ENCODE measurements around the gene ACOT13. TPM values are rescaled to one million over a fixed set of nuclear protein-coding genes. Genes with fewer than 3 reads are reported as not detected.

The ACOT13 gene
- total and polyA plus RNA-seq, 2 of the 4 experiments (the other 2 are of a cell fraction): 3.6 to 25.7 TPM

DNA sequence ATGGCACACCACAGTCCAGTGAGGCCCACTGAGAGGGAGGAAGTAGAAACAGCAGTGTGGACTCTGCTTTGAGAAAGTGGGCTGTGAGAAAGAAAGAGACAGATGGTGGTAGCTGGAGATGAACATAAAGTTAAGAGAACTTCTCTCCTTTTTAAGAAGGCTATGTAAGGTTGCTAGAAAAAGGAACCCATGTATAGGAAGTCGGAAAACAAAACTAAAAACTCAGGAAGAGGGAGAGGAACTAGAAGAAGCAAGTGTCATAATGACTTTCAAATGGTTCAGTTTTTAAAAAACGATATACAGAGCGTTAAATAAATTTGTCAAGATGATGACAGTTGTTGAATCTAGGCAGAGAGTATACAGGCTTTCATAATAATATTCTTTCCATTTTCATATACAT, 82.4 kb downstream of the ACOT13 start:
- H3K14ac ChIP-seq (replicated peaks; ENCODE audit: low read depth, low read length): no peak overlapping the region
- in situ Hi-C loops (cut with MboI; ENCODE audit: low sequenced_read_pairs) (no loop called here), intact Hi-C loops (cut with micrococcal nuclease) (no loop called here), dilution Hi-C loops (cut with HindIII; ENCODE audit: low sequenced_read_pairs, unreplicated experiment) (no loop called here)
- H2BK5ac ChIP-seq (ENCODE audit: low read depth, low read length, poor library complexity, severe bottlenecking): no peak overlapping the region
- H4K91ac ChIP-seq (ENCODE audit: insufficient read depth, low read depth, low read length): no peak overlapping the region
- H3K9me1 ChIP-seq (ENCODE audit: insufficient read depth, low read length): peaks cover 4% of the 10 kb centered on the region; the same call in 1 of the 2 replicates
- no peak for DNase-seq
- no peak overlapping the region for H2BK15ac ChIP-seq (ENCODE audit: low read depth, low read length)
- ChIA-PET CTCF (no interaction called here), POLR2A (ENCODE audit: unreplicated experiment) (no interaction called here)
- peak overlapping the region; percentile 33 for H2AFZ ChIP-seq (replicated peaks; ENCODE audit: low read length, poor library complexity)
- H3K4me3 ChIP-seq (ENCODE audit: insufficient read depth, low read depth, low read length): no peak overlapping the region
- no peaks in the 10 kb centered on the region for H3K27me3 ChIP-seq (ENCODE audit: control insufficient read depth, insufficient read depth, low read length)
- H3K56ac ChIP-seq (ENCODE audit: extremely low read depth, insufficient read depth, low read length): no peak overlapping the region
- TF ChIP-seq, protein P1, sequence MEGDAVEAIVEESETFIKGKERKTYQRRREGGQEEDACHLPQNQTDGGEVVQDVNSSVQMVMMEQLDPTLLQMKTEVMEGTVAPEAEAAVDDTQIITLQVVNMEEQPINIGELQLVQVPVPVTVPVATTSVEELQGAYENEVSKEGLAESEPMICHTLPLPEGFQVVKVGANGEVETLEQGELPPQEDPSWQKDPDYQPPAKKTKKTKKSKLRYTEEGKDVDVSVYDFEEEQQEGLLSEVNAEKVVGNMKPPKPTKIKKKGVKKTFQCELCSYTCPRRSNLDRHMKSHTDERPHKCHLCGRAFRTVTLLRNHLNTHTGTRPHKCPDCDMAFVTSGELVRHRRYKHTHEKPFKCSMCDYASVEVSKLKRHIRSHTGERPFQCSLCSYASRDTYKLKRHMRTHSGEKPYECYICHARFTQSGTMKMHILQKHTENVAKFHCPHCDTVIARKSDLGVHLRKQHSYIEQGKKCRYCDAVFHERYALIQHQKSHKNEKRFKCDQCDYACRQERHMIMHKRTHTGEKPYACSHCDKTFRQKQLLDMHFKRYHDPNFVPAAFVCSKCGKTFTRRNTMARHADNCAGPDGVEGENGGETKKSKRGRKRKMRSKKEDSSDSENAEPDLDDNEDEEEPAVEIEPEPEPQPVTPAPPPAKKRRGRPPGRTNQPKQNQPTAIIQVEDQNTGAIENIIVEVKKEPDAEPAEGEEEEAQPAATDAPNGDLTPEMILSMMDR (conservative IDR thresholded peaks at IDR 0.05; ENCODE audit: low read depth, low read length): no peak
- TF ChIP-seq SMC3 (IDR thresholded peaks at IDR 0.05; ENCODE audit: low read depth, low read length) (no peak), CEBPB (IDR thresholded peaks at IDR 0.05; ENCODE audit: low read depth, low read length) (no peak), MXI1 (IDR thresholded peaks at IDR 0.05; ENCODE audit: borderline replicate concordance, low read depth, low read length) (no peak), MAZ (IDR thresholded peaks at IDR 0.05; ENCODE audit: borderline replicate concordance, low read depth, low read length) (no peak), FOS (IDR thresholded peaks at IDR 0.05; ENCODE audit: low read depth, low read length) (no peak), RCOR1 (IDR thresholded peaks at IDR 0.05; ENCODE audit: insufficient replicate concordance, low read length) (no peak), RAD21 (IDR thresholded peaks at IDR 0.05; ENCODE audit: low read length) (no peak), CHD1 (IDR thresholded peaks at IDR 0.05; ENCODE audit: low read depth, low read length) (no peak), BHLHE40 (IDR thresholded peaks at IDR 0.05; ENCODE audit: low read depth, low read length) (no peak), RFX5 (IDR thresholded peaks at IDR 0.05; ENCODE audit: low read depth, low read length) (no peak), NFE2L2 (IDR thresholded peaks at IDR 0.05; ENCODE audit: low read depth, low read length) (no peak), POLR2A (IDR thresholded peaks at IDR 0.05; ENCODE audit: low read depth, low read length) (no peak)
- TF ChIP-seq, protein P2, sequence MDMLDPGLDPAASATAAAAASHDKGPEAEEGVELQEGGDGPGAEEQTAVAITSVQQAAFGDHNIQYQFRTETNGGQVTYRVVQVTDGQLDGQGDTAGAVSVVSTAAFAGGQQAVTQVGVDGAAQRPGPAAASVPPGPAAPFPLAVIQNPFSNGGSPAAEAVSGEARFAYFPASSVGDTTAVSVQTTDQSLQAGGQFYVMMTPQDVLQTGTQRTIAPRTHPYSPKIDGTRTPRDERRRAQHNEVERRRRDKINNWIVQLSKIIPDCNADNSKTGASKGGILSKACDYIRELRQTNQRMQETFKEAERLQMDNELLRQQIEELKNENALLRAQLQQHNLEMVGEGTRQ (IDR thresholded peaks at IDR 0.05; ENCODE audit: low read depth, low read length): no peak
- TF ChIP-seq, protein P3, sequence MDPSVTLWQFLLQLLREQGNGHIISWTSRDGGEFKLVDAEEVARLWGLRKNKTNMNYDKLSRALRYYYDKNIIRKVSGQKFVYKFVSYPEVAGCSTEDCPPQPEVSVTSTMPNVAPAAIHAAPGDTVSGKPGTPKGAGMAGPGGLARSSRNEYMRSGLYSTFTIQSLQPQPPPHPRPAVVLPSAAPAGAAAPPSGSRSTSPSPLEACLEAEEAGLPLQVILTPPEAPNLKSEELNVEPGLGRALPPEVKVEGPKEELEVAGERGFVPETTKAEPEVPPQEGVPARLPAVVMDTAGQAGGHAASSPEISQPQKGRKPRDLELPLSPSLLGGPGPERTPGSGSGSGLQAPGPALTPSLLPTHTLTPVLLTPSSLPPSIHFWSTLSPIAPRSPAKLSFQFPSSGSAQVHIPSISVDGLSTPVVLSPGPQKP (IDR thresholded peaks at IDR 0.05; ENCODE audit: borderline replicate concordance, low read depth, low read length): no peak
- no CpG with 5 or more reads among the region's 3 CpGs for WGBS, 2 experiments (ENCODE audit: extremely low coverage in 2 of 2, insufficient read length in 1 of 2)
- H4K5ac ChIP-seq (ENCODE audit: low read depth, low read length): no peak overlapping the region
- no peak overlapping the region for H4K8ac ChIP-seq (ENCODE audit: low read depth in 2 of 2, low read length in 2 of 2)
- no peak overlapping the region for H2AK5ac ChIP-seq (ENCODE audit: low read depth, low read length)
- H2AK9ac ChIP-seq (replicated peaks; ENCODE audit: low read depth, low read length, poor library complexity): no peak overlapping the region
- H3K79me1 ChIP-seq (ENCODE audit: low read depth in 1 of 2, low read length in 2 of 2): no peaks in the 10 kb centered on the region
- no peak overlapping the region for H3K23ac ChIP-seq (ENCODE audit: low read depth, low read length)
- no TSS peak for BruUV-seq (replicated peaks)
- no peaks in the 10 kb centered on the region for H3K9me3 ChIP-seq (ENCODE audit: control insufficient read depth, insufficient read depth, low read length)
- no peaks in the 10 kb centered on the region for H4K20me1 ChIP-seq (ENCODE audit: insufficient read depth, low read length)
- no peak for ATAC-seq (ENCODE audit: low read depth)
- no peak overlapping the region for H3K18ac ChIP-seq (ENCODE audit: low read depth, low read length)
- H3K27ac ChIP-seq (ENCODE audit: insufficient read depth, low read length): no peak overlapping the region
- H2BK20ac ChIP-seq (ENCODE audit: low read depth, low read length): no peak overlapping the region
- no peak overlapping the region for H3K4ac ChIP-seq (ENCODE audit: low read depth, low read length)
- no peak overlapping the region for H2BK120ac ChIP-seq (ENCODE audit: low read depth, low read length)
- no peak overlapping the region for H3K4me2 ChIP-seq (ENCODE audit: low read depth, low read length)
- no peak overlapping the region for H3K9ac ChIP-seq (ENCODE audit: low read depth, low read length)
- no peaks in the 10 kb centered on the region for H3K36me3 ChIP-seq (ENCODE audit: control insufficient read depth, insufficient read depth, low read length)
- no peaks in the 10 kb centered on the region for H3K4me1 ChIP-seq (ENCODE audit: control insufficient read depth, insufficient read depth, low read length)
